A549 treated with GW870086 at 1 μM for 4 hours (cell line): ENCODE results near the gene TMEM40. TPM values are rescaled to one million over a fixed set of nuclear protein-coding genes. Genes with fewer than 3 reads are reported as not detected.

Experiments used
- total RNA-seq: library from RNA; stranded (reverse); fragments of 200-300 nt; extraction: Qiagen RNA extraction; gene quantifications from 5 replicates; pipeline ENCODE4 v1.2.3, GENCODE V29; 2022; ENCODE audit warnings: low read depth

The TMEM40 gene, protein sequence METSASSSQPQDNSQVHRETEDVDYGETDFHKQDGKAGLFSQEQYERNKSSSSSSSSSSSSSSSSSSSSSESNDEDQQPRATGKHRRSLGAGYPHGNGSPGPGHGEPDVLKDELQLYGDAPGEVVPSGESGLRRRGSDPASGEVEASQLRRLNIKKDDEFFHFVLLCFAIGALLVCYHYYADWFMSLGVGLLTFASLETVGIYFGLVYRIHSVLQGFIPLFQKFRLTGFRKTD
- total RNA-seq = 0.17 to 0.90 TPM (median 0.41 TPM) in 5 replicates

DNA sequence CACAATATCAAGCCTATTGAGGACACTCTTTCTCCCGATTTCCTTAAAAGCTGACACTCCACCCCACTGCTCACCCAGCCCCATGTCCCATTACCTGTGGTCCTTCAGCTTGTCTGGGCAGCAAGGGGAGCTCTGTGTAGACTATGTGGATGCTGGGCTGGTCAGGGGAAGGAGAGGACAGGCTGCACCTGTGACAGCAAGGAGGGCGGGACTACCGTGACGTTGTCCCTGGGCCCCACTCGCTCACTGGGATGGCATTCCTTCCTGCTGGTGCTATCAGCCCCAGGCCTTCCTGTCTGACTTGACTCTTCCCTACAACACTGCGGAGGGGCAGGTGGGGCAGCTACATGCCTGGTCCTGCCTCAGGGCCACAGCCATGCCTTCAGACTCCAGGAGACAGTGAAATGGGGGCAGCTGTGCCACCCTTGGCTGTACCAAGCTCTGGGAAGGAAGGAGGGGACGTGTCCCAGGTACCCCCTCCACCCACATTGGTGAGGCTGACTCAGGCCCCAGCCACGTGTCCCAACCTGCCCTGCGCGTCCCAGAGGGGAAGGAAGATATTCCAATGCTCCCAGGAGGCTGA, at the start of gene TMEM40:
TSS of gene TMEM40 (minus strand) at position 163 of the 583 bp plus-strand sequence. CDS start 9,427 bp downstream, outside the sequence.

DNA sequence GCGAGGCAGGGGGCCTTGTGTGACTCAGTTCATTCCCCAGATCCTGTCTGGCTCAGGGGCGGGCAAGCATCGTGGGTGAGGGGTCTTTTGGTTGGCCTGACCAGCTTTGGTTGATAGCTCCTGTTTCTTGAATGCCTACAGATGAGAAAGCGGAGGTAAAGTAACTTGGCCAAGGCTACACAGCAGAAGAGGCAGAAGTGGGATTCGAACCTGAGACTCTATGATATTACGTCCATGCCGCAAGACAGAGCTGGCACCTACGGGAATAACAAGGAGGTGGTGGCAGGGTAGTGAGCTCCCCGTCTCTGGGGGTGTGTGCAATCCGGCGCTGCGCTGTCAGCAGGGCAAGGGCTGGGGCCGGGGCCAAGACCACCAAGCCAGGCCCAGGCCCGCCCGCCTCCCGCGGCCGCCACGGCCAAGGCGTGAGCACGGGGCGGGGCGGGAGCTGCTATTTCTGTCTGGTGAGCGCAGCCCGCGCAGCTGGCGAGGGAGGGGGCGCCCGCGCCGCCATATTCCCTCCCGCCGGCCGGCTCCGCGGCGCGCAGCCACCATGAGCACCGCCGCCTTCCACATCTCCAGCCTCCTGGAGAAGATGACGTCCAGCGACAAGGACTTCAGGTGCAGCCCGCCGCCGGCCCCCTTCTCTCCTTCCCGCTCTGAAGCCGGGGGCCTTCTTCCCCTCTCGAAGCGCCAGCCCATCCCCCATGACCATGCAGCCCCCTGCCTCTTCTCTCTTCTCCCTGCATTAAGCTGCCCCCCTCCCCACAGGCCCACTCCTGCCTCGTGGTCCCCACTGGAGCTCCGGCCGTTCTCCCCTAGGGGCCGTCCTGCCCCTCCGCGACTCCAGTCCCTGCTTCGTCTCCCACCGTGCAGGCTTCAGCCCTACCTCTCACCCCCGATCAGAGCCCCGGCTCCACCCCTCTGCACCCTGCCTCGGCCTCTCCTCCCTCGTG, 37.4 kb upstream of the TMEM40 start, which contains the start of gene CAND2:
TSS of gene CAND2 (plus strand) at position 510 of the 953 bp plus-strand sequence. CDS start at position 551, 41 bp downstream.

Other genes starting within 250 kb of the TMEM40 start
- not detected in 5 replicates for gene MKRN2OS, start 213.8 kb downstream of the TMEM40 start, total RNA-seq
- gene MKRN2, start 202.2 kb downstream of the TMEM40 start, total RNA-seq = 23.5 to 27.9 TPM (median 25.9 TPM) in 5 replicates
- gene RAF1, start 95.1 kb downstream of the TMEM40 start, total RNA-seq = 58.9 to 66.8 TPM (median 65.3 TPM) in 5 replicates
- 0.29 to 0.48 TPM (median 0.39 TPM) in 5 replicates for gene CAND2, start 37.4 kb upstream of the TMEM40 start, total RNA-seq
- 2,367 to 2,542 TPM (median 2,408 TPM) in 5 replicates for gene RPL32, start 82.3 kb upstream of the TMEM40 start, total RNA-seq